Spleen (tissue), 11 donors: Measurements from ENCODE around the gene TCF12. TPM values are rescaled to one million over a fixed set of nuclear protein-coding genes. Genes with fewer than 3 reads are reported as not detected.

Experiments
- DNase-seq: peaks from one replicate; pipeline ENCODE4 v3.0.0-alpha.2; 2020
- H3K27ac ChIP-seq, 8 donors: fragments of 200-600 bp; sonication (generic) in 7 of 8; 1 replicate in 4 of 8; 2 replicates in 4 of 8; pipeline versions ENCODE4 v1.5.0 to v1.8.0; 2016 to 2021; ENCODE audit warnings: inconsistent platforms in 4 of 8, mild to moderate bottlenecking in 4 of 8, moderate library complexity in 1 of 8
- H3K27me3 ChIP-seq, 7 donors: fragments of 200-600 bp; sonication (generic) in 6 of 7; replicated peaks in 1 of 7; 1 replicate in 4 of 7; 2 replicates in 3 of 7; pipeline versions ENCODE4 v1.5.0 to v1.8.0; 2016 to 2021; ENCODE audit warnings: inconsistent platforms in 3 of 7, mild to moderate bottlenecking in 1 of 7
- H3K36me3 ChIP-seq, 6 donors: fragments of 200-600 bp; sonication (generic) in 5 of 6; 1 replicate in 4 of 6; 2 replicates in 2 of 6; pipeline versions ENCODE4 v1.5.0 to v1.8.0; 2016 to 2021; ENCODE audit warnings: inconsistent platforms in 2 of 6
- H3K4me1 ChIP-seq, 6 donors: fragments of 200-600 bp; sonication (generic) in 5 of 6; 1 replicate in 3 of 6; 2 replicates in 3 of 6; pipeline versions ENCODE4 v1.5.0 to v1.8.0; 2016 to 2021; ENCODE audit warnings: inconsistent platforms in 3 of 6
- H3K4me3 ChIP-seq, 8 donors: fragments of 200-600 bp; sonication (generic) in 7 of 8; 1 replicate in 4 of 8; 2 replicates in 4 of 8; pipeline versions ENCODE4 v1.5.0 to v1.8.0; 2016 to 2021; ENCODE audit warnings: inconsistent platforms in 4 of 8, mild to moderate bottlenecking in 4 of 8, moderate library complexity in 2 of 8
- H3K9me3 ChIP-seq, 8 donors: fragments of 200-600 bp; sonication (generic) in 7 of 8; 1 replicate in 4 of 8; 2 replicates in 4 of 8; pipeline versions ENCODE4 v1.5.0 to v1.8.0; 2016 to 2021; ENCODE audit warnings: inconsistent platforms in 4 of 8
- POLR2A ChIP-seq, 3 donors: fragments of 450-650 bp; IDR thresholded peaks; one replicate each; pipeline ENCODE4 v1.5.1; 2017; ENCODE audit warnings: antibody characterized with exemption in 3 of 3, mild to moderate bottlenecking in 1 of 3
- POLR2AphosphoS5 ChIP-seq, 3 donors: sonication (generic); formaldehyde crosslinking; IDR thresholded peaks; one replicate each; pipeline ENCODE4 v1.5.1; 2017; ENCODE audit warnings: antibody characterized with exemption in 3 of 3
- WGBS, 5 donors: extraction: QIAGEN DNeasy Blood & Tissue Kit in 3 of 5; methylation state at CpG; one replicate each; pipeline versions ENCODE4 v1.1.5 to v1.1.7; 2013 to 2018; 5-methylcytosine and 5-hydroxymethylcytosine counted together
- intact Hi-C: fragments of 100-400 bp; cut with DNase I; formaldehyde crosslinking; loops from one replicate; pipeline ENCODE4 v1.15.0; 2023; ENCODE audit warnings: low total_unique reads
- polyA plus RNA-seq, 3 donors: library from polyadenylated mRNA; stranded (reverse); fragments of 200-250 nt; gene quantifications; one replicate each; pipeline ENCODE4 v1.2.1, GENCODE V29; 2013
- total RNA-seq, 7 donors: library from RNA; depleted of rRNA in 3 of 7; stranded (reverse); fragments of >200 nt in 3 of 7; fragmentation: NEBNext Ultra II Directional in 4 of 7; extraction: Animal tissue kit (Norgen Biotek cat#: 25700) in 4 of 7; gene quantifications; one replicate each; pipeline versions ENCODE4 v1.1.0 to v1.2.1, GENCODE V29; 2016 to 2021
- TF ChIP-seq, protein P1 (sequence below), 11 experiments: fragments of 200-600 bp in 7 of 11; fragments of 450-650 bp in 4 of 11; sonication (generic) in 4 of 11; IDR thresholded peaks in 8 of 11; conservative IDR thresholded peaks in 3 of 11; 1 replicate in 7 of 11; 2 replicates in 4 of 11; pipeline versions ENCODE4 v1.4.0 to v1.8.0; 2016 to 2021; ENCODE audit warnings: antibody characterized with exemption in 11 of 11, inconsistent platforms in 4 of 11, mild to moderate bottlenecking in 1 of 11
- donor health status: healthy with polysubstance abuse.
- donor health status: DM: no; HTN: no; CAD: no; lungs with moderate emphysema.
- donor health status: DM: no; HTN: no; CAD: no.
- donor health status: Bipolar disorder and iron deficiency.
- donor health status: healthy.
- donor health status: DM: no; HTN: no; CAD: no.
- donor health status: DM: yes; HTN: yes; CAD: no.

The TCF12 gene
- total and polyA plus RNA-seq, 10 donors = 8.3 to 139 (median 111) TPM

- 35 to 66% (median 44%) methylated on average over 14 of the region's 14 CpGs for WGBS, 5 donors
- peaks cover 0 to 89% (median 20%) of the 10 kb centered on the region in 6 donors for H3K36me3 ChIP-seq
- intact Hi-C loops = no loop called here
Measured at GRCh38 chr15:57283774-57284503, 365.5 kb downstream of the TCF12 start.

GRCh38 chr15:57284535-57284934 lies 366.1 kb downstream of the TCF12 start:
- 21 to 41% (median 26%) methylated on average over 3 of the region's 3 CpGs for WGBS, 5 donors
- TF ChIP-seq POLR2A (IDR thresholded peaks at IDR 0.05) = no peak
- TF ChIP-seq POLR2AphosphoS5 (IDR thresholded peaks at IDR 0.05) = peak in 2 of 3 donors; percentile 12 to 15
- TF ChIP-seq, protein P1, sequence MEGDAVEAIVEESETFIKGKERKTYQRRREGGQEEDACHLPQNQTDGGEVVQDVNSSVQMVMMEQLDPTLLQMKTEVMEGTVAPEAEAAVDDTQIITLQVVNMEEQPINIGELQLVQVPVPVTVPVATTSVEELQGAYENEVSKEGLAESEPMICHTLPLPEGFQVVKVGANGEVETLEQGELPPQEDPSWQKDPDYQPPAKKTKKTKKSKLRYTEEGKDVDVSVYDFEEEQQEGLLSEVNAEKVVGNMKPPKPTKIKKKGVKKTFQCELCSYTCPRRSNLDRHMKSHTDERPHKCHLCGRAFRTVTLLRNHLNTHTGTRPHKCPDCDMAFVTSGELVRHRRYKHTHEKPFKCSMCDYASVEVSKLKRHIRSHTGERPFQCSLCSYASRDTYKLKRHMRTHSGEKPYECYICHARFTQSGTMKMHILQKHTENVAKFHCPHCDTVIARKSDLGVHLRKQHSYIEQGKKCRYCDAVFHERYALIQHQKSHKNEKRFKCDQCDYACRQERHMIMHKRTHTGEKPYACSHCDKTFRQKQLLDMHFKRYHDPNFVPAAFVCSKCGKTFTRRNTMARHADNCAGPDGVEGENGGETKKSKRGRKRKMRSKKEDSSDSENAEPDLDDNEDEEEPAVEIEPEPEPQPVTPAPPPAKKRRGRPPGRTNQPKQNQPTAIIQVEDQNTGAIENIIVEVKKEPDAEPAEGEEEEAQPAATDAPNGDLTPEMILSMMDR (IDR thresholded peaks at IDR 0.05 in 8 of 11, conservative IDR thresholded peaks at IDR 0.05 in 3 of 11) = no peak
- Histone ChIP-seq H3K27ac (peak overlapping the region; percentile 58 to 86 (median 78)), H3K9me3 (no peaks in the 10 kb centered on the region), H3K36me3 (peaks cover 0 to 91% (median 20%) of the 10 kb centered on the region in 6 donors), H3K4me1 (peaks cover 5 to 88% (median 32%) of the 10 kb centered on the region in 6 donors), H3K4me3 (peak overlapping the region in 1 of 8 donors; percentile 29), H3K27me3 (no peaks in the 10 kb centered on the region)
- no peak for DNase-seq
- intact Hi-C loops = no loop called here

More at GRCh38 chr15:57283774-57284503, 365.5 kb downstream of the TCF12 start:
- H3K9me3 ChIP-seq = no peaks in the 10 kb centered on the region
- TF ChIP-seq, protein P1 (IDR thresholded peaks at IDR 0.05 in 8 of 11, conservative IDR thresholded peaks at IDR 0.05 in 3 of 11) = no peak
- TF ChIP-seq POLR2A (IDR thresholded peaks at IDR 0.05) = no peak
- TF ChIP-seq POLR2AphosphoS5 (IDR thresholded peaks at IDR 0.05) = peak in 1 of 3 donors; percentile 19
- peak overlapping the region; percentile 58 to 86 (median 78) for H3K27ac ChIP-seq
- no peak for DNase-seq
- peaks cover 5 to 88% (median 32%) of the 10 kb centered on the region in 6 donors for H3K4me1 ChIP-seq
- H3K27me3 ChIP-seq = no peaks in the 10 kb centered on the region
- H3K4me3 ChIP-seq = peak overlapping the region in 1 of 8 donors; percentile 29

DNA sequence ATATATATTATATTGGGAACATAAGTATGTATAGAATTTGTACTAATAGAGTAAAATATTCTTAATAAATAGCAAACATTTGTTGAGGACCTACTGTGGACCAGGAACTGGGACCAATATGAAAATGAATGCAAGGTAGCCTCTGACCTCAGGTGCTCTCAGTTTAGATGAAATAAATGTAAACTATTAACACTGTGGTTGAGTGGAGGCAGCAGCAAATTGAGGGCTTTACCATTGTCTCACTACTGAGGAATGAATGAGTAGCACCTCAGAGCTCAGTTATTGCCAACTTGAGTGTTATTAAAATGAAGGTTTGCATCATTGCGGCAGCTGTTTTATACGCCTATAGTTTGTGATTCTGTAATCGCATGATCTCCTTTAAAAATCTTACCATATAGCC lies 366.9 kb downstream of the TCF12 start:
- H3K4me3 ChIP-seq = no peak overlapping the region
- intact Hi-C loops = no loop called here
- peaks cover 5 to 90% (median 32%) of the 10 kb centered on the region in 6 donors for H3K4me1 ChIP-seq
- no peaks in the 10 kb centered on the region for H3K9me3 ChIP-seq
- 86 to 95% (median 93%) methylated on average over 3 of the region's 3 CpGs for WGBS, 5 donors
- peaks cover 0 to 93% (median 20%) of the 10 kb centered on the region in 6 donors for H3K36me3 ChIP-seq
- no peaks in the 10 kb centered on the region for H3K27me3 ChIP-seq
- peak overlapping the region; percentile 54 to 86 (median 78) for H3K27ac ChIP-seq
- no peak for TF ChIP-seq POLR2A (IDR thresholded peaks at IDR 0.05)
- TF ChIP-seq POLR2AphosphoS5 (IDR thresholded peaks at IDR 0.05) = no peak
- TF ChIP-seq, protein P1 (IDR thresholded peaks at IDR 0.05 in 8 of 11, conservative IDR thresholded peaks at IDR 0.05 in 3 of 11) = no peak
- DNase-seq = no peak

- Histone ChIP-seq H3K4me3 (no peak overlapping the region), H3K4me1 (peaks cover 5 to 86% (median 32%) of the 10 kb centered on the region in 6 donors), H3K27ac (peak overlapping the region; percentile 42 to 86 (median 78)), H3K9me3 (no peaks in the 10 kb centered on the region), H3K36me3 (peaks cover 0 to 97% (median 21%) of the 10 kb centered on the region in 6 donors), H3K27me3 (no peaks in the 10 kb centered on the region)
- no peak for DNase-seq
- intact Hi-C loops = no loop called here
- WGBS, 5 donors = 85 to 88% (median 86%) methylated on average over 7 of the region's 7 CpGs
- TF ChIP-seq POLR2A (IDR thresholded peaks at IDR 0.05) (no peak), POLR2AphosphoS5 (IDR thresholded peaks at IDR 0.05) (no peak)
- TF ChIP-seq, protein P1 (IDR thresholded peaks at IDR 0.05 in 8 of 11, conservative IDR thresholded peaks at IDR 0.05 in 3 of 11) = no peak
Measured at GRCh38 chr15:57286446-57287122, 368.1 kb downstream of the TCF12 start.
